Kidney epithelial cell (primary cell): ENCODE data around the gene PPP1R7. TPM values are rescaled to one million over a fixed set of nuclear protein-coding genes. Genes with fewer than 3 reads are reported as not detected.

Experiments used
- DNase-seq: peaks from one replicate; pipeline ENCODE4 v3.0.0-alpha.2; 2010; ENCODE audit warnings: low read depth
- H3K27me3 ChIP-seq: 2 replicates; pipeline ENCODE4 v1.6.0; 2011; ENCODE audit warnings: low read length; ENCODE audit not compliant: control insufficient read depth, insufficient read depth
- H3K36me3 ChIP-seq: 2 replicates; pipeline ENCODE4 v1.5.1; 2011; ENCODE audit warnings: low read length; ENCODE audit not compliant: control insufficient read depth, insufficient read depth
- H3K4me3 ChIP-seq: 2 replicates; pipeline ENCODE4 v1.5.1; 2011; ENCODE audit warnings: low read depth, mild to moderate bottlenecking, control low read depth, low read length
- CTCF ChIP-seq: IDR thresholded peaks from 2 replicates; pipeline ENCODE4 v1.5.1; 2011; ENCODE audit warnings: mild to moderate bottlenecking, moderate library complexity, low read length, control low read depth, inconsistent platforms; ENCODE audit not compliant: insufficient read depth, poor library complexity, severe bottlenecking
- total RNA-seq: library from RNA; depleted of rRNA; stranded (reverse); fragments of >200 nt; gene quantifications from 2 replicates; pipeline ENCODE4 v1.2.3, GENCODE V29; 2015

The PPP1R7 gene
- total RNA-seq, 1 donor from 2014 or later: 82.3 TPM

- H3K36me3 ChIP-seq: no peaks in the 10 kb centered on the region
- TF ChIP-seq CTCF: no peak
- no peaks in the 10 kb centered on the region for H3K27me3 ChIP-seq
- peak overlapping the region; percentile 70 for H3K4me3 ChIP-seq
- no peak for DNase-seq
These were observed 2.0 kb upstream of the PPP1R7 start for GRCh38 chr2:241148239-241148638.

DNA sequence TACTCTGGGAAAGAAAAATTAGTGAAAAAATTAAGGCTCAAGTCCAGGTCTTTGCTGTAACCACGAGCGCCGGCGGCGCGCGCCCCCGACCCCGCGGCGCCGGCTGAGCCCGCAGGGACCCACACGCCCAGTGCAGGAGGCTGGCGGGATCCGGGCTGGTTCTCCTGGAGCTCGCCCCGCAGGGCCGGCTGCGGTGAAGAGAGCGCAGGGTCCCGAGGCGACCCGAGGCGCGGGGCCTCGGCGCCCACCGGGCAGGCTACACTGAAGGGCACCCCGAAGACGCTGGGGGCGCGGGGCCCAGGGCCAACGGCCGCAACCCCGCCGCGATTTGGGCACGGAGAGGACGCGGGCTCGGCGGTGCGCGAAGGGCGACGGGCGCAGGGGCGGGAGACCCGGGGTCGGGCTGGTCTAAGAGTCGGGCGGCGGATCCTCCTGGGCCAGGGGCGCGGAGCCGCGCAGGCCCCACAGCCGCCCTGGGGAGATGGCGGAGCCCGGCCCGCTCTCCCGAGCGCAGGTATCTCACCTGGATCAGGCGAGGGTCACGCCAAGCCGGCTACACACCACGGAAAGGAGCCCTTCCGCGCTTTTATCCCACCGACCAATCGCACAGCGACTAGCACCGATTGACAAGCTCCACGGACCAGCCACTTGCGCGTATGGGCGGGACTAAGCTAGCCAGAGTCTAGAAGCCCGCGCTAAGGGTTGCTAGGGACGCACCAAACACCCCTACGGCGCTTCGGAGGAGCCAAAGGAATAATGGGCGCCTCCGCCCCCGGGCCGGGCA lies 1.2 kb upstream of the PPP1R7 start, which contains the start of gene PASK:
Gene PASK, minus strand, starts transcription at position 582 of the 784 bp plus-strand sequence. CDS start 6,440 bp downstream, outside the sequence.
- Histone ChIP-seq H3K4me3 (peak within 1 kb of the TSS; percentile 70), H3K36me3 (no peaks in the 10 kb centered on the region), H3K27me3 (no peaks in the 10 kb centered on the region)
- no peak for TF ChIP-seq CTCF
- peak; percentile 88 for DNase-seq

DNA sequence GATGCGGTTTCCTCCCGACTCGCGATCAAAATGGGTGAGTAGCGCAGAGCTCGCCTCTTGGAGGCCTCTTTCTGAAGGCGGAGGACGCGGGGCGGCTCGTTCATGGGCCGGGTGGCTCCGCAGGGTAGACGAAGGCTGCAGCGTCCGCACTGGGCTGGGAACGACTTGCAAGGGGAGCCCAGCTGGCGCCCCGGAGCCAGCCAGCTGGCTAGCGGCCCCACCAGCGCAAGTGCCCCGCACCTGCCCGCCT lies 667 bp upstream of the PPP1R7 start:
- no peaks in the 10 kb centered on the region for H3K27me3 ChIP-seq
- DNase-seq: no peak
- H3K4me3 ChIP-seq: peak overlapping the region; percentile 70
- TF ChIP-seq CTCF: no peak
- no peaks in the 10 kb centered on the region for H3K36me3 ChIP-seq

GRCh38 chr2:241150660-241151530 lies 628 bp downstream of the PPP1R7 start:
- H3K4me3 ChIP-seq: peak overlapping the region; percentile 70
- DNase-seq: no peak
- no peaks in the 10 kb centered on the region for H3K36me3 ChIP-seq
- H3K27me3 ChIP-seq: no peaks in the 10 kb centered on the region
- TF ChIP-seq CTCF: no peak

- Histone ChIP-seq H3K36me3 (no peaks in the 10 kb centered on the region), H3K4me3 (no peak overlapping the region), H3K27me3 (no peaks in the 10 kb centered on the region)
- no peak for DNase-seq
- no peak for TF ChIP-seq CTCF
These were observed 1.8 kb downstream of the PPP1R7 start for GRCh38 chr2:241151934-241152660.
